Lower lobe of right lung (tissue), 2 donors: ENCODE data around the gene CRYGN. TPM values are rescaled to one million over a fixed set of nuclear protein-coding genes. Genes with fewer than 3 reads are reported as not detected.
A peak's percentile ranks its signal among the peaks of the same experiment; 100 is the strongest.

Experiments used
- ATAC-seq, 2 donors: fragments of 200-7000 bp; cut with Tn5 transposase; one replicate each; pipeline ENCODE4 v1.9.1; 2020 to 2022; ENCODE audit warnings: mild to moderate bottlenecking in 2 of 2, moderate library complexity in 2 of 2
- DNase-seq: peaks from one replicate; pipeline ENCODE4 v3.0.0-alpha.2; 2020
- H3K27ac ChIP-seq: fragments of 200-600 bp; one replicate; pipeline ENCODE4 v1.8.0; 2022
- H3K27me3 ChIP-seq: fragments of 200-600 bp; one replicate; pipeline ENCODE4 v1.8.0; 2022; ENCODE audit warnings: low read depth
- H3K36me3 ChIP-seq: fragments of 200-600 bp; one replicate; pipeline ENCODE4 v1.8.0; 2022; ENCODE audit warnings: mild to moderate bottlenecking
- H3K4me1 ChIP-seq: fragments of 200-600 bp; one replicate; pipeline ENCODE4 v1.8.0; 2022
- H3K4me3 ChIP-seq: fragments of 200-600 bp; one replicate; pipeline ENCODE4 v1.8.0; 2022; ENCODE audit warnings: mild to moderate bottlenecking
- H3K9me3 ChIP-seq: fragments of 200-600 bp; one replicate; pipeline ENCODE4 v1.8.0; 2022
- intact Hi-C: fragments of 100-400 bp; cut with DNase I; formaldehyde crosslinking; loops from one replicate; pipeline ENCODE4 v1.11.0; 2022
- total RNA-seq: library from RNA; stranded (reverse); fragmentation: NEBNext Ultra II Directional; extraction: Animal tissue kit (Norgen Biotek cat#: 25700); gene quantifications from one replicate; pipeline ENCODE4 v1.2.1, GENCODE V29; 2021
- TF ChIP-seq, protein P1 (sequence below): fragments of 200-600 bp; IDR thresholded peaks from one replicate; pipeline ENCODE4 v1.8.0; 2022; ENCODE audit warnings: antibody characterized with exemption, mild to moderate bottlenecking
- donor health status: DM: no; HTN: yes; CAD: no; lungs with severe emphysema.

The CRYGN gene
- total RNA-seq, 1 donor from 2014 or later = not detected

DNA sequence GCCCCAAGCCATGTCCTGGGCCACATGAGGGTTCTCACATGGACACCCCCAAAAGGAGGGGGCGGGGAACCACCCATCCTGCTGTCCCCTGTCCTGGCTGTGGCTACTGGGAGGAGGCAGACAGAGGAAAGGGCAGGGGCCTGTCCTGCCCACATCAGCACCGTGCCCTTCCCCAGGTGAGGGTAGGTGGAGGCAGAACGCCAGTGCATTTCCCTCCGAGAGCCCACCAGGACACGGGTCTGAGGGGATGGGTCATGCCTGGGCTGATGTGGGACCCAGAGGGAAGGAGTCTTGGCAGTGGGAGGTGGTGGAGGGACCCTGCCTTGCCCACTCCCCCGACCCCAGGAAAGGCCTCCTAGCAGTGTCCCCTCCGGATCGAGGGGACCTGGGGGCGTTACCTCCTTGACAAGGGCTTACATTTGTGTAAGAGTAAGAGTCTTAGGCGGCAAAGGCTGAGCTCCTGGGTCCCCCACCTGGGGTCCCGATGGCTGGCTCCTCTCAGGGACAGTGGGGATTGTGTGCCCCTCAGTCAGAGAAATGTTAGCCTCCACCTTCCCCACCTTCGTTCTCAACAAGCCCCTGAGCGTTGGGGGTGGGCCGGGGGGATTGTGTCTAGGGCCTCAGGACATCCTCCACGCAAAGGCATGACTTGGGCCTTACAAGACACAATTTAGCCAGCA is 6.1 kb downstream of the CRYGN start:
- H3K4me1 ChIP-seq = peaks cover 14% of the 10 kb centered on the region
- no peak for DNase-seq

GRCh38 chr7:151432658-151433521 is 7.1 kb downstream of the CRYGN start:
- no peaks in the 10 kb centered on the region for H3K9me3 ChIP-seq
- H3K27ac ChIP-seq = no peak overlapping the region
- TF ChIP-seq, protein P1, sequence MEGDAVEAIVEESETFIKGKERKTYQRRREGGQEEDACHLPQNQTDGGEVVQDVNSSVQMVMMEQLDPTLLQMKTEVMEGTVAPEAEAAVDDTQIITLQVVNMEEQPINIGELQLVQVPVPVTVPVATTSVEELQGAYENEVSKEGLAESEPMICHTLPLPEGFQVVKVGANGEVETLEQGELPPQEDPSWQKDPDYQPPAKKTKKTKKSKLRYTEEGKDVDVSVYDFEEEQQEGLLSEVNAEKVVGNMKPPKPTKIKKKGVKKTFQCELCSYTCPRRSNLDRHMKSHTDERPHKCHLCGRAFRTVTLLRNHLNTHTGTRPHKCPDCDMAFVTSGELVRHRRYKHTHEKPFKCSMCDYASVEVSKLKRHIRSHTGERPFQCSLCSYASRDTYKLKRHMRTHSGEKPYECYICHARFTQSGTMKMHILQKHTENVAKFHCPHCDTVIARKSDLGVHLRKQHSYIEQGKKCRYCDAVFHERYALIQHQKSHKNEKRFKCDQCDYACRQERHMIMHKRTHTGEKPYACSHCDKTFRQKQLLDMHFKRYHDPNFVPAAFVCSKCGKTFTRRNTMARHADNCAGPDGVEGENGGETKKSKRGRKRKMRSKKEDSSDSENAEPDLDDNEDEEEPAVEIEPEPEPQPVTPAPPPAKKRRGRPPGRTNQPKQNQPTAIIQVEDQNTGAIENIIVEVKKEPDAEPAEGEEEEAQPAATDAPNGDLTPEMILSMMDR = no peak
- no peaks in the 10 kb centered on the region for H3K36me3 ChIP-seq
- intact Hi-C loops = no loop called here
- ATAC-seq (no peak), DNase-seq (no peak)
- peaks cover 24% of the 10 kb centered on the region for H3K4me1 ChIP-seq
- H3K4me3 ChIP-seq = no peak overlapping the region
- H3K27me3 ChIP-seq = no peaks in the 10 kb centered on the region

More for the DNA sequence above, 6.1 kb downstream of the CRYGN start:
- intact Hi-C loops = no loop called here
- no peak overlapping the region for H3K4me3 ChIP-seq
- no peaks in the 10 kb centered on the region for H3K36me3 ChIP-seq
- TF ChIP-seq, protein P1 = no peak
- no peak overlapping the region for H3K27ac ChIP-seq
- H3K27me3 ChIP-seq = peaks cover 2% of the 10 kb centered on the region
- H3K9me3 ChIP-seq = no peaks in the 10 kb centered on the region
- ATAC-seq = no peak

DNA sequence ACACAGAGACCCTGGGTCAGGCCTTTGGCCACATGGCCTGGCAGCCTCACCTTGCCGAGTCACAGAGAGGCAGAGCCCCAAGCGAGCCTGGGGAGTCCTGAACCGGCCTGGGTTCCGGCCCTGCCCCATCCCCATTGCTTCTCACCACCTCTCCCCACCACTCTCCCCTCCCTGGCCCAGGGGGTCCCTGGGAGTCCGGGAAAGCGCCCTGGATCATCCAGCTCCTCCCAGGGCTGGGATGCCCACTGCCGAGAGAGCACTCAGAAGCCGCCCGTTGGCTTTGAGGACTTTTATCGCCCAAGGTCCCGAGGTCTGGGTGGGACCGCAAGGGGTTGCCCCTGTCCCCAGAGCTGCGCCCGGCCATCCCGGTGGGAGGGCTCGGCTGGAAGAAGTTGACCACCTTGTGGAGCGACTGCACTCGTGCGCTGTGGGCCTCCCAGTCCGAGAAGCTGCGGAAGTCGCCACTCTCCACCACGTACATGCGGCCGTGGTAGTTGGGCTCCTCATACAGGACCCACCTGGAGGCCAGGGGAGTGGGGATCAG is 8.1 kb downstream of the CRYGN start:
- H3K9me3 ChIP-seq = no peaks in the 10 kb centered on the region
- TF ChIP-seq, protein P1 = no peak
- no peaks in the 10 kb centered on the region for H3K36me3 ChIP-seq
- H3K27ac ChIP-seq = no peak overlapping the region
- no peak overlapping the region for H3K4me3 ChIP-seq
- intact Hi-C loops = no loop called here
- no peak for DNase-seq
- H3K4me1 ChIP-seq = peaks cover 34% of the 10 kb centered on the region
- no peak for ATAC-seq
- no peaks in the 10 kb centered on the region for H3K27me3 ChIP-seq

GRCh38 chr7:151431281-151431767 is 8.6 kb downstream of the CRYGN start:
- Histone ChIP-seq H3K36me3 (no peaks in the 10 kb centered on the region), H3K4me3 (no peak overlapping the region), H3K4me1 (peaks cover 37% of the 10 kb centered on the region), H3K9me3 (no peaks in the 10 kb centered on the region), H3K27me3 (no peaks in the 10 kb centered on the region), H3K27ac (no peak overlapping the region)
- DNase-seq (no peak), ATAC-seq (no peak)
- intact Hi-C loops = no loop called here
- TF ChIP-seq, protein P1 = no peak

- intact Hi-C loops = no loop called here
- H3K4me1 ChIP-seq = peaks cover 42% of the 10 kb centered on the region
- H3K9me3 ChIP-seq = no peaks in the 10 kb centered on the region
- no peaks in the 10 kb centered on the region for H3K36me3 ChIP-seq
- peak overlapping the region; percentile 21 for H3K27ac ChIP-seq
- H3K4me3 ChIP-seq = no peak overlapping the region
- ATAC-seq (no peak), DNase-seq (no peak)
- H3K27me3 ChIP-seq = no peaks in the 10 kb centered on the region
- TF ChIP-seq, protein P1 = no peak
Observed at GRCh38 chr7:151430391-151431205, 9.3 kb downstream of the CRYGN start.
